Activated CD8-positive, alpha-beta T cell treated with anti-CD3 and anti-CD28 coated beads for 36 hours (primary cell): ENCODE data around the gene SELENOM. TPM values are rescaled to one million over a fixed set of nuclear protein-coding genes. Genes with fewer than 3 reads are reported as not detected.

Experiments
- ATAC-seq: fragments of 200-7000 bp; cut with Tn5 transposase; one replicate; pipeline ENCODE4 v1.10.0; 2021; ENCODE audit warnings: mild to moderate bottlenecking, moderate library complexity
- CTCF ChIA-PET: fragments of 350-600 bp; sonication (Branson Sonifier 250); formaldehyde crosslinking; loops from one replicate; lab custom pipeline; 2021; ENCODE audit warnings: antibody characterized with exemption; lab: Charles Lee
- POLR2A ChIA-PET: fragments of 350-600 bp; sonication (Branson Sonifier 250); formaldehyde crosslinking; loops from one replicate; lab custom pipeline; 2021; ENCODE audit warnings: antibody characterized with exemption; lab: Charles Lee
- DNase-seq: peaks from one replicate; pipeline ENCODE4 v3.0.0-alpha.2; 2020
- H3K27ac Mint-ChIP-seq: one replicate; pipeline ENCODE4 v1.8.0; 2021; ENCODE audit warnings: mild to moderate bottlenecking, mixed read lengths
- H3K27me3 Mint-ChIP-seq: one replicate; pipeline ENCODE4 v1.8.0; 2021; ENCODE audit warnings: mixed read lengths
- H3K36me3 Mint-ChIP-seq: one replicate; pipeline ENCODE4 v1.8.0; 2021; ENCODE audit warnings: low read depth, mixed read lengths
- H3K4me1 Mint-ChIP-seq: one replicate; pipeline ENCODE4 v1.8.0; 2021; ENCODE audit warnings: low read depth, mixed read lengths
- H3K4me3 Mint-ChIP-seq: one replicate; pipeline ENCODE4 v1.8.0; 2021; ENCODE audit warnings: mild to moderate bottlenecking, moderate library complexity, mixed read lengths
- H3K9me3 Mint-ChIP-seq: one replicate; pipeline ENCODE4 v1.8.0; 2021; ENCODE audit warnings: mixed read lengths
- intact Hi-C: fragments of 100-400 bp; cut with micrococcal nuclease; formaldehyde crosslinking; loops from one replicate; pipeline ENCODE4 v1.10.0; 2022
- total RNA-seq, 2 experiments: library from RNA; stranded (reverse); gene quantifications; one replicate each; pipeline ENCODE4 v1.2.3, GENCODE V29; 2021
- TF ChIP-seq, protein P1 (sequence below): fragments of 200-600 bp; IDR thresholded peaks from one replicate; pipeline ENCODE4 v1.8.0; 2022; ENCODE audit warnings: antibody characterized with exemption, mild to moderate bottlenecking

Gene SELENOM
- total RNA-seq, 2 experiments from 2014 or later: 3.6 to 5.8 TPM

DNA sequence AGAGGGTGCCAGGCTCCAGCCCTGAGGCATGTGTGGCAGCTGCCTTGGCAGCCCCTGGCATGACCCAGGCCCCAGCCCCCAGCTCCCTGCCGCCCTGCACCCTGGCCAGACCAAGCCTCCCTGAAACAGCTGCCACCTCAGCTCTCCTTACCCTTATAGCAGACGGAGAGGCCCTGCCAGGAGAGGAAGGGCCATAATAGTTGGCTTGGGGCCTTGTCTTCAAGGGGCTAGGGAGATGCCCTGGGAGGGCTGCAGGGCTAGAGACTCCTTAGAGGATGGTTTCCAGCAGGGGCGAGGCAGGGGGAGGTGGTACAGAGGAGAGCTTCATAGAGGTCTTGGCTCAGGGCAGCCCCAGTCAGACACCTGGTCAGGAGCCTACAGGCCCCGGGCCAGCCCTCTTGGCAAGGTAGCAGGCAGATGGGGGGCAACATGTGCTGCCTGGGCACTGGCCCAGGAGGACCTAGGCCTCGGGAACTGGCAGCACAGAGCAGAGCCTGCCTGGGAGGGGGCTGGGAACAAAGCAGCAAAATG is 13.3 kb downstream of the SELENOM start:
- CTCF ChIA-PET: interaction anchor here (1.9 to 2.9 kb wide), 2 partner anchors 9 to 11 kb away, joined by 6 to 9 read pairs; no protein-coding TSS in a partner anchor
- no peak for DNase-seq
- ATAC-seq: no peak
- Mint-ChIP-seq H3K27ac (no peak overlapping the region), H3K9me3 (no peaks in the 10 kb centered on the region), H3K4me3 (no peak overlapping the region), H3K36me3 (no peaks in the 10 kb centered on the region), H3K27me3 (no peaks in the 10 kb centered on the region), H3K4me1 (no peaks in the 10 kb centered on the region)
- POLR2A ChIA-PET: interaction anchor here (0.8 to 1.3 kb wide), 3 partner anchors 9 to 21 kb away, joined by 3 to 5 read pairs (median 4); no protein-coding TSS in a partner anchor
- TF ChIP-seq, protein P1, sequence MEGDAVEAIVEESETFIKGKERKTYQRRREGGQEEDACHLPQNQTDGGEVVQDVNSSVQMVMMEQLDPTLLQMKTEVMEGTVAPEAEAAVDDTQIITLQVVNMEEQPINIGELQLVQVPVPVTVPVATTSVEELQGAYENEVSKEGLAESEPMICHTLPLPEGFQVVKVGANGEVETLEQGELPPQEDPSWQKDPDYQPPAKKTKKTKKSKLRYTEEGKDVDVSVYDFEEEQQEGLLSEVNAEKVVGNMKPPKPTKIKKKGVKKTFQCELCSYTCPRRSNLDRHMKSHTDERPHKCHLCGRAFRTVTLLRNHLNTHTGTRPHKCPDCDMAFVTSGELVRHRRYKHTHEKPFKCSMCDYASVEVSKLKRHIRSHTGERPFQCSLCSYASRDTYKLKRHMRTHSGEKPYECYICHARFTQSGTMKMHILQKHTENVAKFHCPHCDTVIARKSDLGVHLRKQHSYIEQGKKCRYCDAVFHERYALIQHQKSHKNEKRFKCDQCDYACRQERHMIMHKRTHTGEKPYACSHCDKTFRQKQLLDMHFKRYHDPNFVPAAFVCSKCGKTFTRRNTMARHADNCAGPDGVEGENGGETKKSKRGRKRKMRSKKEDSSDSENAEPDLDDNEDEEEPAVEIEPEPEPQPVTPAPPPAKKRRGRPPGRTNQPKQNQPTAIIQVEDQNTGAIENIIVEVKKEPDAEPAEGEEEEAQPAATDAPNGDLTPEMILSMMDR: no peak
- intact Hi-C loops: no loop called here

DNA sequence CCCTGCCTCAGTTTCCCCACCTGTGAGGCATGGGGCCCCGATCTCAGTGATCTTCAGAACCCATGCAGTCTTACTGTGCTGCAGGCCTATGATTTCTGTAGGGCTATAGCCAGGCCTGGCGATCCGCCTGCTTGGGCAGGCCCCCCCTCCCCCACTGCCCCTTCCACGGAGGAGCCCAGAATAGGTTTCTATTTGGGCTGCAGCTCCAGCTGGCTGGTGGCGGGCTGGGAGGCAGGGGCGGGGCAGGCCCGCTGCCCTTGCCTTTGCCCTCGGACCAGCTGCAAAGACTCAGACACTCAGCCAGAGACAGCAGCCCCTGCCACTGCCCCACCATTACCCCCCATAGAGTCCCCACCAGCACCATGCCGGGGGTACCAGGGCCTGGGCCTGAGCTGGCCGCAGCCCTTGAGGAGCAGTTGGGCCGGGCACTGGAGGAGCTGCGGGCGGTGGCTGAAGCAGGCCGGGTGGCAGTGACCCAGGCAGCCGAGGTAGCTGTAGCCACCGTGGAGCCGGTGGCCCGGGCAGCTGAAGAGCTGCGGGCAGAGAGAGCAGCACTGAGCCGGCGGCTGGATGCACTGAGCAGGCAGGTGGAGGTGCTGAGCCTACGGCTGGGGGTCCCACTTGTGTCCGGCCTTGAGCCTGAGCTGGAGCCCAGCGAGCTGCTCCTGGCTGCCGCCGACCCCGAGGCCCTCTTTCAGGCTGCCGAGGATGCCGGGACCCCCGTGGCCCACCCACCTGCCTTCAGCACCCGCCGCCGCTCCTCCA is 14.1 kb downstream of the SELENOM start:
- H3K36me3 Mint-ChIP-seq: no peaks in the 10 kb centered on the region
- H3K27ac Mint-ChIP-seq: no peak overlapping the region
- ChIA-PET POLR2A (interaction anchor here (0.8 kb wide), 1 partner anchor 8 kb away, joined by 4 read pairs; no protein-coding TSS in a partner anchor), CTCF (interaction anchor here (1.3 to 2.9 kb wide), 3 partner anchors 8 to 458 kb away, joined by 3 to 9 read pairs (median 6); partner anchors contain the start of gene SLC35E4)
- ATAC-seq (no peak), DNase-seq (no peak)
- H3K4me1 Mint-ChIP-seq: no peaks in the 10 kb centered on the region
- no peaks in the 10 kb centered on the region for H3K9me3 Mint-ChIP-seq
- intact Hi-C loops: no loop called here
- TF ChIP-seq, protein P1: no peak
- no peaks in the 10 kb centered on the region for H3K27me3 Mint-ChIP-seq
- H3K4me3 Mint-ChIP-seq: no peak overlapping the region

DNA sequence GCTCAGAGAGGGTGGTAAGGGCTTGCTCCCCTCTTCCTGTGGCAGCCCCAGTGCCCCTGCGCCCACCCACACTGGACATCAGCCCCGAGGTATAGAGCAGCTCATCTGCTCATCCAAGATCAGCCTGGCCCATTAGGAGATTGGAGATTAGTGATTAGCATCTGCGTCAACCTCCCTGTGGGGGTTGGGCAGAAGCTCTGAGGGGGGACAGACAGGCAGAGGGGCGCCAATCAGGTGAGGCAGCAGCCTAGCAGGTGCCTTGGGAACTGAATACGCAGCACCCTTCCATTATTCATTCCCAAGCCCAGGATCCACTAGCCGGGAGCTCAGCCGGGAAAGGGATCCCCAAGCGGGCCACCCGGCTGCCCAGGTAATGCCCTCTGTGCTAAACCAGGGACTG is 15.2 kb downstream of the SELENOM start:
- no peak overlapping the region for H3K4me3 Mint-ChIP-seq
- no peak overlapping the region for H3K27ac Mint-ChIP-seq
- no peaks in the 10 kb centered on the region for H3K9me3 Mint-ChIP-seq
- ChIA-PET CTCF (interaction anchor here (1.3 to 2.9 kb wide), 2 partner anchors 9 to 457 kb away, joined by 3 to 9 read pairs; partner anchors contain the start of gene SLC35E4), POLR2A (no interaction called here)
- no peaks in the 10 kb centered on the region for H3K36me3 Mint-ChIP-seq
- TF ChIP-seq, protein P1: no peak
- H3K4me1 Mint-ChIP-seq: no peaks in the 10 kb centered on the region
- DNase-seq (no peak), ATAC-seq (no peak)
- H3K27me3 Mint-ChIP-seq: no peaks in the 10 kb centered on the region
- intact Hi-C loops: no loop called here

DNA sequence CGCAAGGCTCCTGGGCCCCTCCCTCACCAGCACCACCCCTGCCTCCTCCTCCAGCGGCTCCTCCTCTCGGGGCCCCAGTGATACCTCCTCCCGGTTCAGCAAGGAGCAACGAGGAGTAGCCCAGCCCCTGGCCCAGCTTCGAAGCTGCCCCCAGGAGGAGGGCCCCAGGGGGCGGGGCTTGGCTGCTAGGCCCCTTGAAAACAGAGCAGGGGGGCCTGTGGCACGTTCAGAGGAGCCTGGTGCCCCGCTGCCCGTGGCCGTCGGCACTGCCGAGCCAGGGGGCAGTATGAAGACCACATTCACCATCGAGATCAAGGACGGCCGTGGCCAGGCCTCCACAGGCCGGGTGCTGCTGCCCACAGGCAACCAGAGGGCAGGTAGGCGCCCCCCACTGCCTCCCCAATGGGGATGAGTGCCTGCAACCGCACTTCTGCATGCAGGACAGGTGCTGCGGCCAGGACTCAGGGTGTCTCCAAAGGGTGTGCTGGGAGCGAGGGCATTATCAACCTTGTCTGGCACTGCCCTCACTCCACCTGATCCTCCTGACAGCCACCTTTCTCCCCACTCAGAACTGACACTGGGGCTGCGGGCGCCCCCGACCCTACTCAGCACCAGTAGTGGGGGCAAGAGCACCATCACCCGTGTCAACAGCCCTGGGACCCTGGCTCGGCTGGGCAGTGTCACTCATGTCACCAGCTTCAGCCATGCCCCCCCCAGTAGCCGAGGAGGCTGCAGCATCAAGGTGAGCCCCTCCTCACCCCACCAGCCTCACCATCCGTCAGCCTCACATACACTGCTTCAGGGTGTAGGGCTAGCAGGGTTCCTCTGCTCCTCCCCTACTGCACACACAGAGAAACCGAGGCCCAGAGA is 16.0 kb downstream of the SELENOM start:
- no peaks in the 10 kb centered on the region for H3K4me1 Mint-ChIP-seq
- DNase-seq (no peak), ATAC-seq (no peak)
- intact Hi-C loops: no loop called here
- H3K27ac Mint-ChIP-seq: no peak overlapping the region
- no peaks in the 10 kb centered on the region for H3K9me3 Mint-ChIP-seq
- CTCF ChIA-PET: interaction anchor here (2.9 kb wide), 1 partner anchor 8 kb away, joined by 9 read pairs; no protein-coding TSS in a partner anchor
- H3K27me3 Mint-ChIP-seq: no peaks in the 10 kb centered on the region
- TF ChIP-seq, protein P1: no peak
- H3K36me3 Mint-ChIP-seq: no peaks in the 10 kb centered on the region
- no peak overlapping the region for H3K4me3 Mint-ChIP-seq
- POLR2A ChIA-PET: interaction anchor here (0.7 kb wide), 1 partner anchor 150 kb away, joined by 3 read pairs; no protein-coding TSS in a partner anchor
